CD14-positive monocyte (primary cell): ENCODE results near the gene ART4. TPM values are rescaled to one million over a fixed set of nuclear protein-coding genes. Genes with fewer than 3 reads are reported as not detected.

Source experiments
- DNase-seq, 3 donors: peaks; one replicate each; pipeline ENCODE4 v3.0.0-alpha.2; 2011 to 2022
- H2AFZ ChIP-seq: 2 replicates; pipeline ENCODE4 v1.6.0; 2012; ENCODE audit warnings: mild to moderate bottlenecking, low read depth, low read length, inconsistent platforms; ENCODE audit not compliant: insufficient read depth, poor library complexity, severe bottlenecking
- H3K27ac ChIP-seq, 2 donors: 1 replicate in 1 of 2; 2 replicates in 1 of 2; pipeline ENCODE4 v1.5.1; 2012 to 2013; ENCODE audit warnings: low read length in 2 of 2, control low read depth in 1 of 2, inconsistent platforms in 1 of 2, low read depth in 1 of 2, mild to moderate bottlenecking in 1 of 2
- H3K27me3 ChIP-seq, 2 donors: one replicate each; pipeline versions ENCODE4 v1.6.0 to v1.6.1; 2011 to 2013; ENCODE audit warnings: low read length in 2 of 2; ENCODE audit not compliant: control insufficient read depth in 2 of 2, insufficient read depth in 2 of 2
- H3K36me3 ChIP-seq, 2 donors: replicated peaks in 1 of 2; 1 replicate in 1 of 2; 2 replicates in 1 of 2; pipeline versions ENCODE4 v1.5.1 to v1.6.1; 2012 to 2013; ENCODE audit warnings: low read length in 2 of 2, control low read depth in 1 of 2, inconsistent platforms in 1 of 2, mild to moderate bottlenecking in 1 of 2; ENCODE audit not compliant: insufficient read depth in 2 of 2, control insufficient read depth in 1 of 2
- H3K4me1 ChIP-seq, 2 donors: 1 replicate in 1 of 2; 2 replicates in 1 of 2; pipeline versions ENCODE4 v1.5.1 to v1.6.1; 2012 to 2013; ENCODE audit warnings: low read length in 2 of 2, control low read depth in 1 of 2, inconsistent platforms in 1 of 2, mild to moderate bottlenecking in 1 of 2, moderate library complexity in 1 of 2; ENCODE audit not compliant: insufficient read depth in 2 of 2, control insufficient read depth in 1 of 2
- H3K4me2 ChIP-seq: replicated peaks from 2 replicates; pipeline ENCODE3; 2012; ENCODE audit warnings: low read length, moderate library complexity, mild to moderate bottlenecking; ENCODE audit not compliant: poor library complexity, severe bottlenecking; ENCODE audit errors: extremely low read depth
- H3K4me3 ChIP-seq, 3 experiments: fragments of 200-600 bp in 1 of 3; sonication (generic) in 1 of 3; replicated peaks in 1 of 3; 1 replicate in 2 of 3; 2 replicates in 1 of 3; pipeline ENCODE4 v1.5.1; 2011 to 2013; ENCODE audit warnings: low read length in 3 of 3, mild to moderate bottlenecking in 3 of 3, control low read depth in 2 of 3, low read depth in 2 of 3, inconsistent platforms in 1 of 3, moderate library complexity in 1 of 3
- H3K79me2 ChIP-seq: 2 replicates; pipeline ENCODE4 v1.6.0; 2012; ENCODE audit warnings: mild to moderate bottlenecking, control low read depth, inconsistent platforms, low read length, moderate library complexity; ENCODE audit not compliant: insufficient read depth
- H3K9ac ChIP-seq: 2 replicates; pipeline ENCODE4 v1.6.0; 2017; ENCODE audit warnings: low read length, mild to moderate bottlenecking; ENCODE audit not compliant: insufficient read depth, poor library complexity, severe bottlenecking
- H3K9me3 ChIP-seq, 2 donors: replicated peaks in 1 of 2; 1 replicate in 1 of 2; 2 replicates in 1 of 2; pipeline versions ENCODE4 v1.5.1 to v1.6.1; 2012 to 2013; ENCODE audit warnings: low read length in 2 of 2, control low read depth in 1 of 2; ENCODE audit not compliant: control insufficient read depth in 1 of 2, insufficient read depth in 1 of 2
- H4K20me1 ChIP-seq: 2 replicates; pipeline ENCODE4 v1.6.0; 2012; ENCODE audit warnings: mild to moderate bottlenecking, low read length, control low read depth, moderate library complexity; ENCODE audit not compliant: insufficient read depth
- H3K27ac Mint-ChIP-seq, 7 donors: one replicate each; pipeline ENCODE4 v1.8.0; 2020; ENCODE audit warnings: mild to moderate bottlenecking in 7 of 7, mixed read lengths in 7 of 7, moderate library complexity in 6 of 7, inconsistent platforms in 2 of 7
- H3K27me3 Mint-ChIP-seq, 3 donors: one replicate each; pipeline ENCODE4 v1.8.0; 2021 to 2022; ENCODE audit warnings: low read depth in 3 of 3, mild to moderate bottlenecking in 3 of 3, mixed read lengths in 3 of 3, moderate library complexity in 3 of 3, inconsistent platforms in 1 of 3
- H3K36me3 Mint-ChIP-seq, 2 donors: one replicate each; pipeline ENCODE4 v1.8.0; 2020; ENCODE audit warnings: mixed read lengths in 2 of 2, inconsistent platforms in 1 of 2, mild to moderate bottlenecking in 1 of 2
- H3K4me1 Mint-ChIP-seq: one replicate; pipeline ENCODE4 v1.8.0; 2020; ENCODE audit warnings: mild to moderate bottlenecking, mixed read lengths
- H3K4me3 Mint-ChIP-seq, 2 donors: one replicate each; pipeline ENCODE4 v1.8.0; 2020; ENCODE audit warnings: mild to moderate bottlenecking in 2 of 2, mixed read lengths in 2 of 2, moderate library complexity in 1 of 2
- H3K9me3 Mint-ChIP-seq, 7 donors: one replicate each; pipeline ENCODE4 v1.8.0; 2020 to 2022; ENCODE audit warnings: mixed read lengths in 7 of 7, mild to moderate bottlenecking in 6 of 7, moderate library complexity in 6 of 7, inconsistent platforms in 2 of 7
- CTCF ChIP-seq: fragments of 200-600 bp; IDR thresholded peaks from one replicate; pipeline ENCODE4 v1.8.0; 2022; ENCODE audit warnings: antibody characterized with exemption, mild to moderate bottlenecking
- WGBS: methylation state at CpG from one replicate; pipeline ENCODE4 v1.1.5; 2013; ENCODE audit warnings: missing lambda C conversion rate; ENCODE audit not compliant: insufficient coverage; 5-methylcytosine and 5-hydroxymethylcytosine counted together
- intact Hi-C, 2 donors: fragments of 100-400 bp; cut with micrococcal nuclease; formaldehyde crosslinking; loops; one replicate each; pipeline versions ENCODE4 v1.15.0 to v1.15.1; 2023
- polyA plus RNA-seq, 3 donors: library from polyadenylated mRNA; depleted of rRNA in 1 of 3; unstranded in 2 of 3; stranded (reverse) in 1 of 3; fragments of 300-500 nt in 2 of 3; fragments of >200 nt in 1 of 3; fragmentation: Illumina TruSeq in 2 of 3; gene quantifications; 1 replicate in 2 of 3; 2 replicates in 1 of 3; pipeline ENCODE4 v1.2.3, GENCODE V29; 2012 to 2021

The ART4 gene
- polyA plus RNA-seq, 3 donors, result not detected

DNA sequence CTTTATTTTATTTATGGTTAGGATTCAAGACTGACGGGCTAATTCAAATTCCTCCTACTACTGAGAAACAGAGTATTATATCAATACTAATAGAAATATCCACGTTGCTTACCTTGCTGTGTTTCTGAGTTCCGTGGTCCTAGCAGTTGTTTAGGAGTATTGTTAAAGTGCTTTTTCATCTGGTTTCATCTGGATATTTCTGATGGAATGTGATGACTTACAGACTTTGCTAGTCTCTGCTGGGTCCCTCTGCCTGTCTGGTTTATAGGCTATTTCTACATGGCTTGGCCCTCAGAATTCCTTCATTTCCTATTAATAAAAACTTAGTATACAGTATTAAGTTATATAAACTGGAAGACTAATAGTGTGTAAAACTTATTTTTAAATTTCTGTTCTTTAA lies 29.3 kb downstream of the ART4 start, which contains the start of gene SMCO3:
Gene SMCO3, minus strand, starts transcription at position 169 of the 400 bp plus-strand sequence. CDS start 7,502 bp downstream, outside the sequence.
- H4K20me1 ChIP-seq, result no peaks in the 10 kb centered on the region
- no peaks in the 10 kb centered on the region for H3K79me2 ChIP-seq
- H3K36me3 ChIP-seq, result no peaks in the 10 kb centered on the region
- DNase-seq, result no peak
- Mint-ChIP-seq H3K27ac (no peak within 1 kb of the TSS), H3K27me3 (peaks cover 0 to 2% (median 0%) of the 10 kb centered on the region in 3 donors), H3K4me1 (no peaks in the 10 kb centered on the region), H3K4me3 (no peak within 1 kb of the TSS), H3K36me3 (no peaks in the 10 kb centered on the region), H3K9me3 (peaks cover 0 to 3% (median 0%) of the 10 kb centered on the region in 7 donors)
- TF ChIP-seq CTCF, result no peak
- no peak within 1 kb of the TSS for H2AFZ ChIP-seq
- H3K4me1 ChIP-seq, result no peaks in the 10 kb centered on the region
- H3K4me3 ChIP-seq, result no peak within 1 kb of the TSS
- no CpG with 5 or more reads among the region's 3 CpGs for WGBS
- H3K9me3 ChIP-seq, result no peaks in the 10 kb centered on the region
- no peaks in the 10 kb centered on the region for H3K27me3 ChIP-seq
- intact Hi-C loops, result no loop called here
- H3K4me2 ChIP-seq, result no peak within 1 kb of the TSS
- H3K27ac ChIP-seq, result no peak within 1 kb of the TSS
- no peak within 1 kb of the TSS for H3K9ac ChIP-seq

DNA sequence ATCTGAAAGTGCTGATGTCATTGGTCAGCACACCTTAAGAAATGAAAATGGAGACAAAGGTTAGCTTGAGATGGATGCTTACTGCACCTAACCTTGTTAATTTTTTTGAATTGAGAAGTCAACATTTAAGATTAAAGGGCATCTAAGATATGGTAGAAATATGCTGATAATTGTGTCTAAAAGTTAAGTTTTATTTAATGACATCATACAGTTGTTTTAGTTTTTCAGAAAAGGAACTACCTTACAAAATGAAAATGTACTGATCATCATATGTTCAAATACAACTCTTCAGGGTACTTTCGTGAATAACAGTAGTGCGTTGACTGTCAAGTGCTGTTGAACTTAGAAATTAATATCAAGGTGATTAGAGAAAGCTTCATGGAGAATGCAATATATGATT lies 31.8 kb downstream of the ART4 start:
- WGBS, result no CpG with 5 or more reads among the region's 2 CpGs
- DNase-seq, result no peak
- H3K27me3 ChIP-seq, result no peaks in the 10 kb centered on the region
- H3K36me3 ChIP-seq, result no peaks in the 10 kb centered on the region
- no peak overlapping the region for H3K4me3 Mint-ChIP-seq
- TF ChIP-seq CTCF, result no peak
- no peak overlapping the region for H3K27ac Mint-ChIP-seq
- no peak overlapping the region for H3K4me3 ChIP-seq
- no peaks in the 10 kb centered on the region for H3K36me3 Mint-ChIP-seq
- no peak overlapping the region for H2AFZ ChIP-seq
- H4K20me1 ChIP-seq, result no peaks in the 10 kb centered on the region
- intact Hi-C loops, result no loop called here
- H3K27me3 Mint-ChIP-seq, result peaks cover 0 to 4% (median 0%) of the 10 kb centered on the region in 3 donors
- no peak overlapping the region for H3K4me2 ChIP-seq
- no peak overlapping the region for H3K27ac ChIP-seq
- no peaks in the 10 kb centered on the region for H3K79me2 ChIP-seq
- peaks cover 0 to 2% (median 0%) of the 10 kb centered on the region in 7 donors for H3K9me3 Mint-ChIP-seq
- H3K4me1 Mint-ChIP-seq, result no peaks in the 10 kb centered on the region
- no peaks in the 10 kb centered on the region for H3K9me3 ChIP-seq
- H3K9ac ChIP-seq, result no peak overlapping the region
- no peaks in the 10 kb centered on the region for H3K4me1 ChIP-seq
